ENCODE measurements around the gene AATF.

Gene AATF

DNA sequence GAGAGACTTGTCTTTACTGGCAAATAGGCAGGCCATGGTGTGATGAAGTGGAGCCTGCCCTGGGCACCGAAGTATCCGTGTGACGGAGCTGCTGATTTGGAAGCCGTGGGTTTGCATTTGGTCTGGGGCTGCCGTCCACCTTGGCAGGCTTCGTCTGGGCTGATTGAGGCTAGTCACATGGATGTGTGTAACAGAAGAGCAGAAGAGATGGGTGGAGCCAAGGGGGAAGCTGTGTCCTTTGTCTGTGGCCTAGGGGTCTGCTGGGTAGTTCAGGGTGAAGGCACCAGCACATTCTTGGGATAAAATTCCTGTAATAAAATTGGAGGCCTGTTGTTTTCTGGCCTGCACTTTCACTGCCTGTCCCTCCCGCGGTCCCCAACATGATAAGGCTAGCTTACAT is 106.1 kb downstream of the AATF start:
- in situ Hi-C loops (cut with MboI; ENCODE audit: low sequenced_read_pairs, unreplicated experiment) = loop anchor here (25.0 kb wide), 1 partner anchor 418 kb away; no protein-coding TSS in a partner anchor
- no peak for DNase-seq (ENCODE audit: low spot score)
- TF ChIP-seq, protein P1, sequence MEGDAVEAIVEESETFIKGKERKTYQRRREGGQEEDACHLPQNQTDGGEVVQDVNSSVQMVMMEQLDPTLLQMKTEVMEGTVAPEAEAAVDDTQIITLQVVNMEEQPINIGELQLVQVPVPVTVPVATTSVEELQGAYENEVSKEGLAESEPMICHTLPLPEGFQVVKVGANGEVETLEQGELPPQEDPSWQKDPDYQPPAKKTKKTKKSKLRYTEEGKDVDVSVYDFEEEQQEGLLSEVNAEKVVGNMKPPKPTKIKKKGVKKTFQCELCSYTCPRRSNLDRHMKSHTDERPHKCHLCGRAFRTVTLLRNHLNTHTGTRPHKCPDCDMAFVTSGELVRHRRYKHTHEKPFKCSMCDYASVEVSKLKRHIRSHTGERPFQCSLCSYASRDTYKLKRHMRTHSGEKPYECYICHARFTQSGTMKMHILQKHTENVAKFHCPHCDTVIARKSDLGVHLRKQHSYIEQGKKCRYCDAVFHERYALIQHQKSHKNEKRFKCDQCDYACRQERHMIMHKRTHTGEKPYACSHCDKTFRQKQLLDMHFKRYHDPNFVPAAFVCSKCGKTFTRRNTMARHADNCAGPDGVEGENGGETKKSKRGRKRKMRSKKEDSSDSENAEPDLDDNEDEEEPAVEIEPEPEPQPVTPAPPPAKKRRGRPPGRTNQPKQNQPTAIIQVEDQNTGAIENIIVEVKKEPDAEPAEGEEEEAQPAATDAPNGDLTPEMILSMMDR (IDR thresholded peaks at IDR 0.05; ENCODE audit: borderline replicate concordance, control extremely low read depth, extremely low read depth, insufficient read depth, missing control alignments) = no peak

DNA sequence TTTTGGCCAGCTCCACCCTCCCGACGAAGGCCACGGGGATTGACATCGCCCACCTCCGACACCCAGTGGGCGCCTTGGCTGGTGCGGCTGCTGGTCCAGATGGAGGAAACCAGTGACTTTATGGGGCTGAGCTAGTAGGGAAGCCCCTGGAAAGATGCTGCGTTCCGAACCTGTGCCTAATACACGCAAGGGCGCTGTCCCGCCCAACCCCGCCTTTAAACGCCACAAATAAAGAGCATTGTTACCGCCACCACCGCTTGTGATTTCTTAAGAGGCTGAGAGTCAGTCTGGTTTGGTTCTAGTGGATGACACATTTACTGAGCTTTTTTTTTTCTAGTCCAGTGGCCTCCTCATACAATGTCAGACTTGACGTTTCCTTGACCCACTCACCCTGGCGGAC is 107.9 kb downstream of the AATF start:
- DNase-seq (ENCODE audit: low spot score) = no peak
- in situ Hi-C loops (cut with MboI; ENCODE audit: low sequenced_read_pairs, unreplicated experiment) = loop anchor here (25.0 kb wide), 1 partner anchor 419 kb away; no protein-coding TSS in a partner anchor
- TF ChIP-seq, protein P1 (IDR thresholded peaks at IDR 0.05; ENCODE audit: borderline replicate concordance, control extremely low read depth, extremely low read depth, insufficient read depth, missing control alignments) = no peak

- TF ChIP-seq, protein P1 (IDR thresholded peaks at IDR 0.05; ENCODE audit: borderline replicate concordance, control extremely low read depth, extremely low read depth, insufficient read depth, missing control alignments) = no peak
- DNase-seq (ENCODE audit: low spot score) = no peak
- in situ Hi-C loops (cut with MboI; ENCODE audit: low sequenced_read_pairs, unreplicated experiment) = loop anchor here (25.0 kb wide), 1 partner anchor 422 kb away; no protein-coding TSS in a partner anchor
Measured at GRCh38 chr17:37059493-37059892, 110.7 kb downstream of the AATF start.

DNA sequence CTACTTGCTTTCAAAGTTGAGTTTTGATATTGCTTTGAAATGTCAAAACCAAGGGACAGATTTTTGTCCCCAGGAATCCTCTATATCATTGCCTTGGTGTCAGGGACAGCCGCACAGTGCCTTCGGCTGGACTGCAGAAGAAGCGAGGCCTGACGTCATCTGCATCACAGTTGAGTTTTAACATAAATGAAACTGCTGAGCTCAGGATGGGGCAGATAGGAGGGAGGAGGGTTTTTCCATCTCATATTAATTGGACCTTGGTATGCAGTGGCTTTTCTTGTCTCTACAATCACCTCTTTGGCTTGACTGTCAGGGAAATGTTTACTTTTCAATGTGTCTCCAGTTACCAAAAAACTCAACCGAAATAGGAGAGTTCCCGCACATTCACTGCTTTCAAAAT is 111.3 kb downstream of the AATF start:
- in situ Hi-C loops (cut with MboI; ENCODE audit: low sequenced_read_pairs, unreplicated experiment) = loop anchor here (25.0 kb wide), 1 partner anchor 423 kb away; no protein-coding TSS in a partner anchor
- no peak for DNase-seq (ENCODE audit: low spot score)

DNA sequence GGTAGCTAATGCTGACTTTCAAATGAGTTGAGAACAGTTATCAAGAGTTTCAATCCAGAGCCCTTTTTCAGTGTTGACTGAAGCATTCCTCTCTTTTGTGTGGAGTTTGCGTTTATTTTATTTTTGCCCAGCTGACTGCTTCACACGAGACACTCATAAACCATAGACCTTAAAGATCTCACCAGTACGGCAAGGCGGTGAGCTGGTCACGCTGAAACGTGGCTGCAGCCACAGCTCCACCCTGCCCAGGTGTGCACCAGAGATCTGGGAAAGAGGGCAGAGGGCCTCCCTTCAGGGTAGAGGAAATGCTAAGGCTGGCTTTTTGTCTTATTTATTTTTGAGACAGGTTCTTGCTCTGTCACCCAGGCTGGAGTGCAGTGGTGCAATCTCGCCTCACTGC is 112.2 kb downstream of the AATF start:
- in situ Hi-C loops (cut with MboI; ENCODE audit: low sequenced_read_pairs, unreplicated experiment) = loop anchor here (25.0 kb wide), 1 partner anchor 424 kb away; no protein-coding TSS in a partner anchor
- no peak for DNase-seq (ENCODE audit: low spot score)

More for the DNA sequence above, 111.3 kb downstream of the AATF start:
- TF ChIP-seq, protein P1 (IDR thresholded peaks at IDR 0.05; ENCODE audit: borderline replicate concordance, control extremely low read depth, extremely low read depth, insufficient read depth, missing control alignments) = no peak

GRCh38 chr17:37062021-37062420 is 113.3 kb downstream of the AATF start:
- in situ Hi-C loops (cut with MboI; ENCODE audit: low sequenced_read_pairs, unreplicated experiment) = loop anchor here (25.0 kb wide), 1 partner anchor 425 kb away; no protein-coding TSS in a partner anchor
- TF ChIP-seq, protein P1 (IDR thresholded peaks at IDR 0.05; ENCODE audit: borderline replicate concordance, control extremely low read depth, extremely low read depth, insufficient read depth, missing control alignments) = no peak
- DNase-seq (ENCODE audit: low spot score) = no peak

More for the DNA sequence above, 112.2 kb downstream of the AATF start:
- TF ChIP-seq, protein P1 (IDR thresholded peaks at IDR 0.05; ENCODE audit: borderline replicate concordance, control extremely low read depth, extremely low read depth, insufficient read depth, missing control alignments) = no peak

Measured in GM13976 (cell line).